WTC11 (cell line): Measurements from ENCODE around the gene SPO11. TPM values are rescaled to one million over a fixed set of nuclear protein-coding genes. Genes with fewer than 3 reads are reported as not detected.

Experiments used
- ATAC-seq: fragments of 200-7000 bp; cut with Tn5 transposase; 2 replicates; pipeline ENCODE4 v1.10.0; 2021; ENCODE audit warnings: mild to moderate bottlenecking, moderate library complexity
- CTCF ChIA-PET: fragments of 300-600 bp; sonication (Branson Sonifier 250); formaldehyde crosslinking; loops from one replicate; lab custom pipeline; 2021; ENCODE audit warnings: antibody characterized with exemption; lab: Charles Lee
- POLR2A ChIA-PET: fragments of 350-600 bp; sonication (Branson Sonifier 250); formaldehyde crosslinking; loops from one replicate; lab custom pipeline; 2021; ENCODE audit warnings: antibody characterized with exemption; lab: Charles Lee
- DNase-seq: peaks from one replicate; pipeline ENCODE4 v3.0.0; 2021; ENCODE audit warnings: low spot score
- H3K27ac Mint-ChIP-seq: 2 replicates; pipeline ENCODE4 v1.8.0; 2021; ENCODE audit warnings: mixed read lengths
- H3K27me3 Mint-ChIP-seq: 2 replicates; pipeline ENCODE4 v1.8.0; 2021; ENCODE audit warnings: low read depth, mild to moderate bottlenecking, moderate library complexity, mixed read lengths
- H3K36me3 Mint-ChIP-seq: 2 replicates; pipeline ENCODE4 v1.8.0; 2021; ENCODE audit warnings: mixed read lengths
- H3K4me1 Mint-ChIP-seq: 2 replicates; pipeline ENCODE4 v1.8.0; 2022; ENCODE audit warnings: mixed read lengths
- H3K4me3 Mint-ChIP-seq: 2 replicates; pipeline ENCODE4 v1.8.0; 2021; ENCODE audit warnings: mild to moderate bottlenecking, moderate library complexity, mixed read lengths
- H3K9me3 Mint-ChIP-seq: 2 replicates; pipeline ENCODE4 v1.8.0; 2021; ENCODE audit warnings: mixed read lengths
- CREM ChIP-seq: sonication (generic); formaldehyde crosslinking; IDR thresholded peaks from 2 replicates; pipeline ENCODE4 v1.8.1; 2022; ENCODE audit warnings: mild to moderate bottlenecking, missing genetic modification reagents, moderate library complexity
- ELF4 ChIP-seq: sonication (generic); formaldehyde crosslinking; IDR thresholded peaks from 2 replicates; pipeline ENCODE4 v1.8.1; 2022; ENCODE audit warnings: low read depth, mild to moderate bottlenecking, moderate library complexity, missing genetic modification reagents
- FOXP1 ChIP-seq: sonication (generic); formaldehyde crosslinking; IDR thresholded peaks from 2 replicates; pipeline ENCODE4 v1.8.0; 2022; ENCODE audit warnings: missing genetic modification reagents, mild to moderate bottlenecking, moderate library complexity, borderline replicate concordance
- GABPB1 ChIP-seq: sonication (generic); formaldehyde crosslinking; IDR thresholded peaks from 2 replicates; pipeline ENCODE4 v1.8.1; 2023; ENCODE audit warnings: mild to moderate bottlenecking, missing genetic modification reagents
- GRHL2 ChIP-seq: fragments of 250-450 bp; sonication (Bioruptor Pico); IDR thresholded peaks from 2 replicates; pipeline ENCODE4 v1.8.0; 2022; ENCODE audit warnings: mild to moderate bottlenecking, moderate library complexity; ENCODE audit not compliant: insufficient replicate concordance, severe bottlenecking
- IRF2 ChIP-seq: sonication (generic); formaldehyde crosslinking; IDR thresholded peaks from 2 replicates; pipeline ENCODE4 v1.8.0; 2022; ENCODE audit warnings: low read depth, missing genetic modification reagents, borderline replicate concordance
- NFYB ChIP-seq: sonication (generic); formaldehyde crosslinking; conservative IDR thresholded peaks from 2 replicates; pipeline ENCODE4 v1.8.0; 2022; ENCODE audit warnings: low read depth, missing genetic modification reagents
- NR3C1 ChIP-seq: sonication (generic); formaldehyde crosslinking; conservative IDR thresholded peaks from 2 replicates; pipeline ENCODE4 v1.8.1; 2023; ENCODE audit warnings: low read depth, mild to moderate bottlenecking, missing genetic modification reagents
- PRDM15 ChIP-seq: sonication (generic); formaldehyde crosslinking; IDR thresholded peaks from 2 replicates; pipeline ENCODE4 v1.8.0; 2022; ENCODE audit warnings: missing genetic modification reagents
- SOX15 ChIP-seq: fragments of 250-450 bp; sonication (Bioruptor Pico); IDR thresholded peaks from 2 replicates; pipeline ENCODE4 v1.9.0; 2021; ENCODE audit warnings: mild to moderate bottlenecking
- TEAD4 ChIP-seq: sonication (generic); formaldehyde crosslinking; IDR thresholded peaks from 2 replicates; pipeline ENCODE4 v1.8.0; 2022; ENCODE audit warnings: mild to moderate bottlenecking, missing genetic modification reagents
- TP53 ChIP-seq: sonication (generic); formaldehyde crosslinking; IDR thresholded peaks from 2 replicates; pipeline ENCODE4 v1.8.1; 2023; ENCODE audit warnings: mild to moderate bottlenecking, missing genetic modification reagents
- ZBTB21 ChIP-seq: sonication (generic); formaldehyde crosslinking; IDR thresholded peaks from 2 replicates; pipeline ENCODE4 v1.8.1; 2023; ENCODE audit warnings: mild to moderate bottlenecking, missing genetic modification reagents, borderline replicate concordance
- ZNF416 ChIP-seq: fragments of 250-450 bp; sonication (Bioruptor Pico); IDR thresholded peaks from 2 replicates; pipeline ENCODE4 v1.9.0; 2021; ENCODE audit warnings: mild to moderate bottlenecking, inconsistent platforms
- total RNA-seq: library from RNA; stranded (reverse); gene quantifications from 3 replicates; pipeline ENCODE4 v1.2.3, GENCODE V29; 2021
- TF ChIP-seq, protein P1 (sequence below): fragments of 200-600 bp; IDR thresholded peaks from 2 replicates; pipeline ENCODE4 v1.8.0; 2022; ENCODE audit warnings: antibody characterized with exemption
- TF ChIP-seq, protein P2 (sequence below): sonication (generic); formaldehyde crosslinking; IDR thresholded peaks from 2 replicates; pipeline ENCODE4 v1.8.1; 2022; ENCODE audit warnings: low read depth, missing genetic modification reagents, borderline replicate concordance
- TF ChIP-seq, protein P3 (sequence below): sonication (generic); formaldehyde crosslinking; IDR thresholded peaks from 2 replicates; pipeline ENCODE4 v1.8.1; 2023; ENCODE audit warnings: mild to moderate bottlenecking, missing genetic modification reagents
- TF ChIP-seq, protein P4 (sequence below): sonication (generic); formaldehyde crosslinking; IDR thresholded peaks from 2 replicates; pipeline ENCODE4 v1.8.1; 2022; ENCODE audit warnings: mild to moderate bottlenecking, missing genetic modification reagents, moderate library complexity, borderline replicate concordance
- TF ChIP-seq, protein P5 (sequence below): sonication (generic); formaldehyde crosslinking; IDR thresholded peaks from 2 replicates; pipeline ENCODE4 v1.8.1; 2022; ENCODE audit warnings: low read depth, mild to moderate bottlenecking, moderate library complexity, missing genetic modification reagents, borderline replicate concordance

Gene SPO11
- total RNA-seq, 1 experiment from 2014 or later, result not detected

- TF ChIP-seq PRDM15 (CRISPR knock-in tag) (no peak), FOXP1 (CRISPR knock-in tag) (no peak), NFYB (no peak), TP53 (no peak)
- TF ChIP-seq, protein P1, sequence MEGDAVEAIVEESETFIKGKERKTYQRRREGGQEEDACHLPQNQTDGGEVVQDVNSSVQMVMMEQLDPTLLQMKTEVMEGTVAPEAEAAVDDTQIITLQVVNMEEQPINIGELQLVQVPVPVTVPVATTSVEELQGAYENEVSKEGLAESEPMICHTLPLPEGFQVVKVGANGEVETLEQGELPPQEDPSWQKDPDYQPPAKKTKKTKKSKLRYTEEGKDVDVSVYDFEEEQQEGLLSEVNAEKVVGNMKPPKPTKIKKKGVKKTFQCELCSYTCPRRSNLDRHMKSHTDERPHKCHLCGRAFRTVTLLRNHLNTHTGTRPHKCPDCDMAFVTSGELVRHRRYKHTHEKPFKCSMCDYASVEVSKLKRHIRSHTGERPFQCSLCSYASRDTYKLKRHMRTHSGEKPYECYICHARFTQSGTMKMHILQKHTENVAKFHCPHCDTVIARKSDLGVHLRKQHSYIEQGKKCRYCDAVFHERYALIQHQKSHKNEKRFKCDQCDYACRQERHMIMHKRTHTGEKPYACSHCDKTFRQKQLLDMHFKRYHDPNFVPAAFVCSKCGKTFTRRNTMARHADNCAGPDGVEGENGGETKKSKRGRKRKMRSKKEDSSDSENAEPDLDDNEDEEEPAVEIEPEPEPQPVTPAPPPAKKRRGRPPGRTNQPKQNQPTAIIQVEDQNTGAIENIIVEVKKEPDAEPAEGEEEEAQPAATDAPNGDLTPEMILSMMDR, result no peak
Observed at GRCh38 chr20:57378107-57378506, 48.5 kb downstream of the SPO11 start (continued).

DNA sequence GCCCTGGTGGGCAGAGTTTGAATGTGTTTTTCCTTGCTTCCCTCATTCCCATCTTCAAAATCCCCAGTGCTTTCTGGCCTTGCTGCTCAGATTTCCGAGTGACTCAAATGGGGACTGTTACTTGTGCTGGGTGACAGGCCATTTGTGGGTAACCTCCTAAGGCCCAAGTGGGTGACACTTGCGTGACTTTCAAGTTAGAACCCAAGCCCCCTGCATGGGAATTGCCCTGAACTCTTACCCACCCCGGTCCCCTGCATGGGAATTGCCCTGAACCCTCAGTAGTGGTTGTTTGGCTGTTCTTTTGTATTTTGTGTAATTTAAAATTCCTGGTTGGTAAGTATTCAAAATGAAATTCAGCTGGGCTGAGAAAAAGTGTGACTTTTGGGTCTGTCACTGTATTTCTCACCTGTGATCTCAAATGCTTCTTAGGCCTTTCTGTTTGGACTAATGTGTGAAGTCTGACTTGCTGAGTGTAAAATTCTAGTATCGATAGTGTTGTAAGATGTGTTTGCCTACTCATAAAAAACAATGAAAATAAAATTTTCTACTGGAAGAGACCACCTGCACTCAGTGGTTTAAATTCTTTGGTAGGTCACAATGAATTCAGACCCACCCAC, 49.2 kb downstream of the SPO11 start:
- CTCF ChIA-PET, result interaction anchor here (1.1 kb wide), 1 partner anchor 120 kb away, joined by 3 read pairs; no protein-coding TSS in a partner anchor
- no peak for TF ChIP-seq GABPB1 (CRISPR knock-in tag)
- TF ChIP-seq, protein P2, sequence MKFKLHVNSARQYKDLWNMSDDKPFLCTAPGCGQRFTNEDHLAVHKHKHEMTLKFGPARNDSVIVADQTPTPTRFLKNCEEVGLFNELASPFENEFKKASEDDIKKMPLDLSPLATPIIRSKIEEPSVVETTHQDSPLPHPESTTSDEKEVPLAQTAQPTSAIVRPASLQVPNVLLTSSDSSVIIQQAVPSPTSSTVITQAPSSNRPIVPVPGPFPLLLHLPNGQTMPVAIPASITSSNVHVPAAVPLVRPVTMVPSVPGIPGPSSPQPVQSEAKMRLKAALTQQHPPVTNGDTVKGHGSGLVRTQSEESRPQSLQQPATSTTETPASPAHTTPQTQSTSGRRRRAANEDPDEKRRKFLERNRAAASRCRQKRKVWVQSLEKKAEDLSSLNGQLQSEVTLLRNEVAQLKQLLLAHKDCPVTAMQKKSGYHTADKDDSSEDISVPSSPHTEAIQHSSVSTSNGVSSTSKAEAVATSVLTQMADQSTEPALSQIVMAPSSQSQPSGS (CRISPR knock-in tag), result no peak
- no peak overlapping the region for H3K27ac Mint-ChIP-seq
- POLR2A ChIA-PET, result no interaction called here
- H3K9me3 Mint-ChIP-seq, result no peaks in the 10 kb centered on the region
- ATAC-seq, result no peak
- peaks cover 49% of the 10 kb centered on the region for H3K36me3 Mint-ChIP-seq
- H3K4me1 Mint-ChIP-seq, result peaks cover 10% of the 10 kb centered on the region
- DNase-seq, result no peak
- H3K27me3 Mint-ChIP-seq, result no peaks in the 10 kb centered on the region
- H3K4me3 Mint-ChIP-seq, result no peak overlapping the region

- Mint-ChIP-seq H3K4me1 (peaks cover 12% of the 10 kb centered on the region), H3K4me3 (no peak overlapping the region), H3K27ac (no peak overlapping the region), H3K36me3 (peaks cover 44% of the 10 kb centered on the region), H3K27me3 (no peaks in the 10 kb centered on the region), H3K9me3 (no peaks in the 10 kb centered on the region)
- no peak for TF ChIP-seq ELF4 (CRISPR knock-in tag)
- no peak for TF ChIP-seq ZNF416 (CRISPR knock-in tag)
- no peak for TF ChIP-seq SOX15
- TF ChIP-seq IRF2 (CRISPR knock-in tag), result no peak
- no peak for TF ChIP-seq CREM (CRISPR knock-in tag)
- DNase-seq (no peak), ATAC-seq (no peak)
- POLR2A ChIA-PET, result no interaction called here
- CTCF ChIA-PET, result interaction anchor here (0.5 to 1.1 kb wide), 2 partner anchors 119 to 227 kb away, joined by 3 read pairs; no protein-coding TSS in a partner anchor
Observed at GRCh38 chr20:57379263-57379647, 49.7 kb downstream of the SPO11 start.

DNA sequence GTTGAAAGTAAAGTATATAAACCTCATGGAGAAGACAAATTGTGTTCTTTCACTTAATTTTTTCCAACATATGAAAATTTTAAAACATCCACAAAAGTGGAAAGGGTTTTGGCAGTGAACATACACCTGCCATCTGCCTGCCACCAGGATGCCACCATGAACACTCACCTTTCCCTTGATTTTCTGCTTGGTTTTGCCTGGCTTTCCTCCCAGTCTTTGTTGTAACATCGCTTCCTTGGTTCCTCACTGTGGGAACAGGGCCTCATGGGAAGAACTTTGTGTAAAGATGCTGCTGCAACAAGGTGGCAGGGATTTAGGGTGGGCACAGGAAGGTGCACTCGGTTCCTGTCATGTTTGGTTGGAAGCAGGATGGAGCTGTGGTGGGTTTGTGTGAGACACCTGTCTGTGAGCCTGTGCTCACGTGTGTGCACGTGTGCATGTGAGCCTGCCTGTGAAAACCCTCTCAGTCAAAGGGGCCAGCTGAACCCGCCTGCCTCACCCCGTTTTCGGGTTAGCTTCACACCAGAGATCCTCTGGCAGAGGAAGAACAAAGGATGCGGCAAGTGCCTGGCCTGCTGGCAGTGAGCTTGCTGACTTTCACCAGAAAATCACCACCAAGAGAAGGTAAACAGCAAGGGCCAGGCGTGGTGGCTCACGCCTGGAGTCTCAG, 50.6 kb downstream of the SPO11 start:
- no peak for ATAC-seq
- Mint-ChIP-seq H3K36me3 (peaks cover 34% of the 10 kb centered on the region), H3K4me1 (peaks cover 7% of the 10 kb centered on the region), H3K4me3 (no peak overlapping the region), H3K27me3 (no peaks in the 10 kb centered on the region), H3K9me3 (no peaks in the 10 kb centered on the region), H3K27ac (no peak overlapping the region)
- POLR2A ChIA-PET, result no interaction called here
- CTCF ChIA-PET, result no interaction called here
- no peak for DNase-seq
- TF ChIP-seq, protein P3, sequence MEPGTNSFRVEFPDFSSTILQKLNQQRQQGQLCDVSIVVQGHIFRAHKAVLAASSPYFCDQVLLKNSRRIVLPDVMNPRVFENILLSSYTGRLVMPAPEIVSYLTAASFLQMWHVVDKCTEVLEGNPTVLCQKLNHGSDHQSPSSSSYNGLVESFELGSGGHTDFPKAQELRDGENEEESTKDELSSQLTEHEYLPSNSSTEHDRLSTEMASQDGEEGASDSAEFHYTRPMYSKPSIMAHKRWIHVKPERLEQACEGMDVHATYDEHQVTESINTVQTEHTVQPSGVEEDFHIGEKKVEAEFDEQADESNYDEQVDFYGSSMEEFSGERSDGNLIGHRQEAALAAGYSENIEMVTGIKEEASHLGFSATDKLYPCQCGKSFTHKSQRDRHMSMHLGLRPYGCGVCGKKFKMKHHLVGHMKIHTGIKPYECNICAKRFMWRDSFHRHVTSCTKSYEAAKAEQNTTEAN (CRISPR knock-in tag), result no peak
- TF ChIP-seq NR3C1, result no peak
- TF ChIP-seq, protein P4, sequence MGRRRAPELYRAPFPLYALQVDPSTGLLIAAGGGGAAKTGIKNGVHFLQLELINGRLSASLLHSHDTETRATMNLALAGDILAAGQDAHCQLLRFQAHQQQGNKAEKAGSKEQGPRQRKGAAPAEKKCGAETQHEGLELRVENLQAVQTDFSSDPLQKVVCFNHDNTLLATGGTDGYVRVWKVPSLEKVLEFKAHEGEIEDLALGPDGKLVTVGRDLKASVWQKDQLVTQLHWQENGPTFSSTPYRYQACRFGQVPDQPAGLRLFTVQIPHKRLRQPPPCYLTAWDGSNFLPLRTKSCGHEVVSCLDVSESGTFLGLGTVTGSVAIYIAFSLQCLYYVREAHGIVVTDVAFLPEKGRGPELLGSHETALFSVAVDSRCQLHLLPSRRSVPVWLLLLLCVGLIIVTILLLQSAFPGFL (CRISPR knock-in tag), result no peak
- no peak for TF ChIP-seq GRHL2 (CRISPR knock-in tag)
- TF ChIP-seq, protein P5, sequence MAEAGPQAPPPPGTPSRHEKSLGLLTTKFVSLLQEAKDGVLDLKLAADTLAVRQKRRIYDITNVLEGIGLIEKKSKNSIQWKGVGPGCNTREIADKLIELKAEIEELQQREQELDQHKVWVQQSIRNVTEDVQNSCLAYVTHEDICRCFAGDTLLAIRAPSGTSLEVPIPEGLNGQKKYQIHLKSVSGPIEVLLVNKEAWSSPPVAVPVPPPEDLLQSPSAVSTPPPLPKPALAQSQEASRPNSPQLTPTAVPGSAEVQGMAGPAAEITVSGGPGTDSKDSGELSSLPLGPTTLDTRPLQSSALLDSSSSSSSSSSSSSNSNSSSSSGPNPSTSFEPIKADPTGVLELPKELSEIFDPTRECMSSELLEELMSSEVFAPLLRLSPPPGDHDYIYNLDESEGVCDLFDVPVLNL (CRISPR knock-in tag), result no peak
- no peak for TF ChIP-seq TEAD4 (CRISPR knock-in tag)
- no peak for TF ChIP-seq ZBTB21 (CRISPR knock-in tag)
